Smooth muscle cell (in vitro differentiated cells): ENCODE measurements around the gene MTOR. TPM values are rescaled to one million over a fixed set of nuclear protein-coding genes. Genes with fewer than 3 reads are reported as not detected.

Source experiments
- DNase-seq: peaks from one replicate; lab custom pipeline; 2025; ENCODE audit not compliant: unreplicated experiment; lab: John Stamatoyannopoulos, UW
- H2AFZ ChIP-seq: fragments of 200-600 bp; sonication (generic); 2 replicates; pipeline ENCODE4 v1.6.0; 2016; ENCODE audit warnings: antibody characterized with exemption, low read depth, mild to moderate bottlenecking
- H3F3A ChIP-seq: fragments of 200-600 bp; sonication (generic); 2 replicates; pipeline ENCODE4 v1.6.0; 2017; ENCODE audit warnings: antibody characterized with exemption, low read depth
- H3K27ac ChIP-seq: fragments of 200-600 bp; sonication (generic); 2 replicates; pipeline ENCODE4 v1.5.1; 2016; ENCODE audit warnings: low read depth, mild to moderate bottlenecking
- H3K27me3 ChIP-seq: fragments of 200-600 bp; sonication (generic); 2 replicates; pipeline ENCODE4 v1.6.1; 2016; ENCODE audit warnings: low read depth, mild to moderate bottlenecking
- H3K36me3 ChIP-seq: fragments of 200-600 bp; sonication (generic); 2 replicates; pipeline ENCODE4 v1.5.1; 2016; ENCODE audit warnings: low read depth
- H3K4me1 ChIP-seq: fragments of 200-600 bp; sonication (generic); 2 replicates; pipeline ENCODE4 v1.5.1; 2016; ENCODE audit warnings: low read depth
- H3K4me2 ChIP-seq: fragments of 200-600 bp; sonication (generic); 2 replicates; pipeline ENCODE4 v1.6.0; 2016; ENCODE audit warnings: mild to moderate bottlenecking
- H3K4me3 ChIP-seq: fragments of 200-600 bp; sonication (generic); 2 replicates; pipeline ENCODE4 v1.5.1; 2016; ENCODE audit warnings: mild to moderate bottlenecking
- H3K79me2 ChIP-seq: fragments of 200-600 bp; sonication (generic); 2 replicates; pipeline ENCODE4 v1.6.0; 2016; ENCODE audit warnings: low read depth, mild to moderate bottlenecking
- H3K9ac ChIP-seq: fragments of 200-600 bp; sonication (generic); 2 replicates; pipeline ENCODE4 v1.6.0; 2016; ENCODE audit warnings: low read depth
- H3K9me3 ChIP-seq: fragments of 200-600 bp; sonication (generic); replicated peaks from 2 replicates; pipeline ENCODE4 v1.5.1; 2016; ENCODE audit warnings: low read depth
- H4K20me1 ChIP-seq: fragments of 200-600 bp; sonication (generic); 2 replicates; pipeline ENCODE4 v1.6.0; 2016; ENCODE audit warnings: low read depth
- CTCF ChIP-seq: fragments of 200-600 bp; sonication (generic); IDR thresholded peaks from 2 replicates; pipeline ENCODE4 v1.5.1; 2017; ENCODE audit warnings: borderline replicate concordance, mild to moderate bottlenecking, antibody characterized with exemption; ENCODE audit not compliant: insufficient read depth, poor library complexity, severe bottlenecking
- WGBS: methylation state at CpG from one replicate; pipeline ENCODE4 v1.1.7; 2016; ENCODE audit warnings: low lambda C conversion rate; 5-methylcytosine and 5-hydroxymethylcytosine counted together
- polyA plus RNA-seq: library from polyadenylated mRNA; unstranded; fragments of >200 nt; fragmentation: Nextera tagmentation; extraction: Ambion mirVana; gene quantifications from 2 replicates; pipeline ENCODE4 v1.2.1, GENCODE V29; 2016
- total RNA-seq: library from RNA; depleted of rRNA; stranded (reverse); fragments of >200 nt; gene quantifications from 2 replicates; pipeline ENCODE4 v1.2.3, GENCODE V29; 2014

The MTOR gene
- total and polyA plus RNA-seq, 2 experiments from 2014 or later, result 11.2 to 26.8 TPM

GRCh38 chr1:11175461-11175860 is 86.9 kb downstream of the MTOR start:
- Histone ChIP-seq H4K20me1 (peaks cover 50% of the 10 kb centered on the region), H3K27ac (no peak overlapping the region), H3K27me3 (no peaks in the 10 kb centered on the region), H3K9ac (no peak overlapping the region), H3K36me3 (no peaks in the 10 kb centered on the region), H3K9me3 (no peaks in the 10 kb centered on the region), H3K79me2 (no peaks in the 10 kb centered on the region), H3F3A (peaks cover 3% of the 10 kb centered on the region), H3K4me2 (no peak overlapping the region), H2AFZ (no peak overlapping the region), H3K4me3 (no peak overlapping the region), H3K4me1 (peaks cover 13% of the 10 kb centered on the region)
- over 99% methylated on average over 10 of the region's 10 CpGs for WGBS
- no peak for TF ChIP-seq CTCF
- DNase-seq, result no peak

- no peak for DNase-seq
Measured at GRCh38 chr1:11174261-11174942, 87.9 kb downstream of the MTOR start.

GRCh38 chr1:11170102-11170501 is 92.2 kb downstream of the MTOR start:
- Histone ChIP-seq H4K20me1 (peaks cover 36% of the 10 kb centered on the region), H3F3A (no peaks in the 10 kb centered on the region), H3K4me2 (no peak overlapping the region), H3K4me1 (no peaks in the 10 kb centered on the region), H3K27me3 (no peaks in the 10 kb centered on the region), H2AFZ (no peak overlapping the region), H3K36me3 (peaks cover 3% of the 10 kb centered on the region), H3K4me3 (no peak overlapping the region), H3K9ac (no peak overlapping the region), H3K27ac (no peak overlapping the region), H3K9me3 (no peaks in the 10 kb centered on the region), H3K79me2 (no peaks in the 10 kb centered on the region)
- DNase-seq, result no peak
- TF ChIP-seq CTCF, result no peak
- 98% methylated on average over 2 of the region's 2 CpGs for WGBS

More at GRCh38 chr1:11174261-11174942, 87.9 kb downstream of the MTOR start:
- no peaks in the 10 kb centered on the region for H3K36me3 ChIP-seq
- no peak overlapping the region for H3K27ac ChIP-seq
- no peaks in the 10 kb centered on the region for H3K9me3 ChIP-seq
- H2AFZ ChIP-seq, result no peak overlapping the region
- H4K20me1 ChIP-seq, result peaks cover 51% of the 10 kb centered on the region
- H3K4me1 ChIP-seq, result peaks cover 9% of the 10 kb centered on the region
- peaks cover under 1% of the 10 kb centered on the region for H3F3A ChIP-seq
- H3K4me3 ChIP-seq, result no peak overlapping the region
- WGBS, result 71% methylated on average over 7 of the region's 7 CpGs
- no peak for TF ChIP-seq CTCF
- H3K4me2 ChIP-seq, result no peak overlapping the region
- H3K27me3 ChIP-seq, result no peaks in the 10 kb centered on the region
- no peaks in the 10 kb centered on the region for H3K79me2 ChIP-seq
- no peak overlapping the region for H3K9ac ChIP-seq

- Histone ChIP-seq H3F3A (no peaks in the 10 kb centered on the region), H3K27me3 (no peaks in the 10 kb centered on the region), H3K27ac (no peak overlapping the region), H4K20me1 (peaks cover 28% of the 10 kb centered on the region), H3K4me3 (no peak overlapping the region), H2AFZ (no peak overlapping the region), H3K4me2 (no peak overlapping the region), H3K79me2 (no peaks in the 10 kb centered on the region), H3K4me1 (no peaks in the 10 kb centered on the region), H3K36me3 (peaks cover 3% of the 10 kb centered on the region), H3K9ac (no peak overlapping the region), H3K9me3 (no peaks in the 10 kb centered on the region)
- TF ChIP-seq CTCF, result no peak
- 88% methylated on average over 3 of the region's 3 CpGs for WGBS
- no peak for DNase-seq
Measured at GRCh38 chr1:11169202-11169601, 93.1 kb downstream of the MTOR start.
